ENCODE measurements around the gene MESD. TPM values are rescaled to one million over a fixed set of nuclear protein-coding genes. Genes with fewer than 3 reads are reported as not detected.

The MESD gene
- total RNA-seq, 1 experiment from 2014 or later = 21.9 TPM

DNA sequence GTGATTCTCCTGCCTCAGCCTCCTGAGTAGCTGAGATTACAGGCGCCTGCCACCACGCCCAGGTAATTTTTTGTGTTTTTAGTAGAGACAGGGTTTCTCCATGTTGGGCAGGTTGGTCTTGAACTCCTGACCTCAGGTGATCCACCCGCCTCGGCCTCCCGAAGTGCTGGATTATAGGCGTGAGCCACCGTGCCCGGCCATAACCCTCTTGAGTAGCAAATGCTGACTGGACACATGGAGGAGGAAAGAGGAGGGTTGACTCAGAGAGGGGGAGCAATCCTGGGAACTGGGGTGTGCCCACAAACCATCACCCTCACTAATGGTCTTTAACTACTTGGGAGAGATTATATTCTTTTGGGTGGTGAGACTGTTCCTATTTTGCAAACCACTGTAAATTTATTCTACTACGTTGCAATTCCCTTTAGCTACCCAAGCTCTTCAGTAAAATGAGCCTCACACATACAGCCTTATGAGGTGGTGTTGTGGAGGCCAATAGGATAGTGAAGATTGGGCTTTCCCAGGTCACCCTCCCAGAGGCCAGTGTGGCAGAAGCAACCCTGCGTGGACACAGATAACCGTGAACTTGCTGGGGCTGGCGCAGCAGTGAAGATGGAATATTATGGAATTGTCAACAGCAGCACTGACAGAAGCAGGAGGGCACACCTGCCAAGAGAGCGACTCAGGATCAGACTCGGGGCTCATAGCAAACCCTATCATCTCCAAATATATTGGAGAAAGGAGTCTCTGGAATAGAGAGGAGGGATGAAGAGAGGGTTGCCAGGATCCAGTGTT, 48.5 kb upstream of the MESD start:
- no peak overlapping the region for H3K4me3 ChIP-seq
- TF ChIP-seq EZH2 (IDR thresholded peaks at IDR 0.05; ENCODE audit: low read depth) (no peak), CTCF (conservative IDR thresholded peaks at IDR 0.05) (no peak)
- POLR2A ChIA-PET (ENCODE audit: unreplicated experiment) = no interaction called here
- BruUV-seq (replicated peaks) = no TSS peak
- no peak overlapping the region for H3K4me2 ChIP-seq
- H2AFZ ChIP-seq = no peak overlapping the region
- no peaks in the 10 kb centered on the region for H3K9me2 ChIP-seq (ENCODE audit: insufficient read depth)
- H3F3A ChIP-seq (ENCODE audit: insufficient read depth, low read depth) = no peaks in the 10 kb centered on the region
- CTCF ChIA-PET = interaction anchor here (0.6 kb wide), 1 partner anchor 345 kb away, joined by 3 read pairs; no protein-coding TSS in a partner anchor
- no peak for DNase-seq
- H3K27me3 ChIP-seq (ENCODE audit: insufficient read depth, low read depth) = no peaks in the 10 kb centered on the region
- H3K79me2 ChIP-seq (ENCODE audit: low read depth) = no peaks in the 10 kb centered on the region
- H3K36me3 ChIP-seq (ENCODE audit: low read depth) = no peaks in the 10 kb centered on the region
- H3K9me3 ChIP-seq (ENCODE audit: insufficient read depth, low read depth) = no peaks in the 10 kb centered on the region
- no peak overlapping the region for H3K27ac ChIP-seq
- H3K4me1 ChIP-seq (replicated peaks; ENCODE audit: insufficient read depth) = no peaks in the 10 kb centered on the region
- H4K20me1 ChIP-seq (ENCODE audit: insufficient read depth) = no peaks in the 10 kb centered on the region
- intact Hi-C loops (cut with micrococcal nuclease; ENCODE audit: unreplicated experiment) = no loop called here

DNA sequence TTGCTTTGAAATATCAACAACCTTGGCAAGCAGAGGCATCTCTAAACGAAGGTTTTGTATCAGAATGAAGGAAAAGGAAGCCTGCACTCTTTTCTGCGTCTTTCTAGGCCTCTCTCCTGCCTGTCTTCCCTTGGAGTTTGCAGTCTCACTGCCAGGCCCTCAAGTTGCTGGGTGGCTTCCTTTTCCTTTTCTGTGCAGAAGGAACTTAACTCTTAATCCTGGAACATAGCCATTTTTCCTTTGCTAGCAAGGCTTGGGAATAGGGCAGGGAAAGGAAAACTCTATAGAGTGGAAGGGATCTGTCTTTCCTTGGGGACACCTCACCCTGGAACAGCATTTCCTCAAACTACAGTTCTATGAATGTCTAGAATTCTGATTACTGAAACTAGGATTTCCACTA, 43.9 kb upstream of the MESD start:
- no peak overlapping the region for H3K27ac ChIP-seq
- H3K9me2 ChIP-seq (ENCODE audit: insufficient read depth) = no peaks in the 10 kb centered on the region
- no TSS peak for BruUV-seq (replicated peaks)
- peaks cover 11% of the 10 kb centered on the region; the same call in 1 of the 2 replicates for H3K4me1 ChIP-seq (replicated peaks; ENCODE audit: insufficient read depth)
- no peak overlapping the region for H2AFZ ChIP-seq
- no peak for DNase-seq
- TF ChIP-seq EZH2 (IDR thresholded peaks at IDR 0.05; ENCODE audit: low read depth) = no peak
- no peak for TF ChIP-seq CTCF (conservative IDR thresholded peaks at IDR 0.05)
- intact Hi-C loops (cut with micrococcal nuclease; ENCODE audit: unreplicated experiment) = no loop called here
- ChIA-PET CTCF (interaction anchor here (0.8 kb wide), 1 partner anchor 26 kb away, joined by 3 read pairs; no protein-coding TSS in a partner anchor), POLR2A (ENCODE audit: unreplicated experiment) (no interaction called here)
- peaks cover 6% of the 10 kb centered on the region; the same call in 1 of the 2 replicates for H3F3A ChIP-seq (ENCODE audit: insufficient read depth, low read depth)
- peaks cover 22% of the 10 kb centered on the region; the same call in 1 of the 2 replicates for H3K9me3 ChIP-seq (ENCODE audit: insufficient read depth, low read depth)
- no peaks in the 10 kb centered on the region for H3K27me3 ChIP-seq (ENCODE audit: insufficient read depth, low read depth)
- no peaks in the 10 kb centered on the region; the same call in 1 of the 2 replicates for H3K36me3 ChIP-seq (ENCODE audit: low read depth)
- H3K4me3 ChIP-seq = no peak overlapping the region
- H3K79me2 ChIP-seq (ENCODE audit: low read depth) = no peaks in the 10 kb centered on the region
- H3K4me2 ChIP-seq = no peak overlapping the region
- no peaks in the 10 kb centered on the region for H4K20me1 ChIP-seq (ENCODE audit: insufficient read depth)

DNA sequence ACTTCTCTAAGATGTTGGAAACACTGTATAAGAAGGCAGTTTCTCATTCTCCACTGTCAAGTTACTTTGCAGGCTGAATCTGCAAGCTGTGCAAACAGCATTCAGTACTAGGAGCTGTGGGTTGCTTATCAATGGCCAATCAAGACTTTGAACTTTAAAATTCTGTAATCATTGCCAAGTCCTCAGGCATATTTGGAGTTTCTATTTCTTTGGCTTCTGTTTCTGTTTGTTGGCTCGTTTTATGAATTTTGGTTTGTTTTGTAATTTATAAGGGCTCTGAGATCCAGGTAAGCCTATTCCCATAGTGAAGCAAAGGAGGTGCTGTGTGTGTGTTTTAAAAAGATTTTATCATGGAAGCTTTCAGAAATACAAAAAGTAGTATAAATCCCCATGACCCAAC, 43.2 kb upstream of the MESD start:
- ChIA-PET CTCF (no interaction called here), POLR2A (ENCODE audit: unreplicated experiment) (interaction anchor here (0.6 kb wide), 1 partner anchor 37 kb away, joined by 3 read pairs; no protein-coding TSS in a partner anchor)
- DNase-seq = no peak
- Histone ChIP-seq H3K4me1 (replicated peaks; ENCODE audit: insufficient read depth) (peaks cover 11% of the 10 kb centered on the region; the same call in 1 of the 2 replicates), H3K9me3 (ENCODE audit: insufficient read depth, low read depth) (peaks cover 22% of the 10 kb centered on the region; the same call in 1 of the 2 replicates), H3K36me3 (ENCODE audit: low read depth) (no peaks in the 10 kb centered on the region; the same call in 1 of the 2 replicates), H3K9me2 (ENCODE audit: insufficient read depth) (no peaks in the 10 kb centered on the region), H3K79me2 (ENCODE audit: low read depth) (no peaks in the 10 kb centered on the region), H4K20me1 (ENCODE audit: insufficient read depth) (no peaks in the 10 kb centered on the region), H3K27ac (no peak overlapping the region), H2AFZ (no peak overlapping the region), H3F3A (ENCODE audit: insufficient read depth, low read depth) (peaks cover 6% of the 10 kb centered on the region; the same call in 1 of the 2 replicates), H3K4me2 (no peak overlapping the region), H3K4me3 (no peak overlapping the region), H3K27me3 (ENCODE audit: insufficient read depth, low read depth) (no peaks in the 10 kb centered on the region)
- no peak for TF ChIP-seq CTCF (conservative IDR thresholded peaks at IDR 0.05)
- TF ChIP-seq EZH2 (IDR thresholded peaks at IDR 0.05; ENCODE audit: low read depth) = no peak
- BruUV-seq (replicated peaks) = no TSS peak
- intact Hi-C loops (cut with micrococcal nuclease; ENCODE audit: unreplicated experiment) = no loop called here

All from PC-9 (cell line).